ENCODE measurements around the gene NCAPD3. TPM values are rescaled to one million over a fixed set of nuclear protein-coding genes. Genes with fewer than 3 reads are reported as not detected.

The NCAPD3 gene
- total and polyA plus RNA-seq, 5 donors from 2014 or later: 12.9 to 38.2 (median 15.3) TPM

GRCh38 chr11:134240592-134240991 is 16.8 kb upstream of the NCAPD3 start:
- Histone ChIP-seq H3K36me3 (ENCODE audit: control insufficient read depth, insufficient read depth, low read length) (peaks cover 89% of the 10 kb centered on the region), H3K4me1 (ENCODE audit: control insufficient read depth, insufficient read depth, low read length, poor library complexity, severe bottlenecking) (no peaks in the 10 kb centered on the region), H3K4me3 (ENCODE audit: low read depth, low read length) (no peak overlapping the region), H3K27ac (ENCODE audit: insufficient read depth, low read length, poor library complexity, severe bottlenecking) (no peak overlapping the region), H3K9me3 (ENCODE audit: control insufficient read depth in 2 of 2, low read length in 2 of 2) (no peaks in the 10 kb centered on the region), H3K27me3 (ENCODE audit: control insufficient read depth, insufficient read depth, low read length) (no peaks in the 10 kb centered on the region)
- no peak overlapping the region for H3K27ac Mint-ChIP-seq
- no peak for DNase-seq
- H3K4me1 Mint-ChIP-seq: peaks cover 2 to 12% (median 4%) of the 10 kb centered on the region in 4 donors
- peaks cover 43% of the 10 kb centered on the region for H3K36me3 Mint-ChIP-seq
- H3K4me3 Mint-ChIP-seq: no peak overlapping the region
- H3K9me3 Mint-ChIP-seq: no peaks in the 10 kb centered on the region
- no peaks in the 10 kb centered on the region for H3K27me3 Mint-ChIP-seq
- ATAC-seq (ENCODE audit: low read depth in 2 of 2): no peak

- H3K4me1 Mint-ChIP-seq: peaks cover 0 to 12% (median 2%) of the 10 kb centered on the region in 4 donors
- ATAC-seq (ENCODE audit: low read depth in 2 of 2) (no peak), DNase-seq (no peak)
- Histone ChIP-seq H3K27ac (ENCODE audit: insufficient read depth, low read length, poor library complexity, severe bottlenecking) (no peak overlapping the region), H3K4me1 (ENCODE audit: control insufficient read depth, insufficient read depth, low read length, poor library complexity, severe bottlenecking) (no peaks in the 10 kb centered on the region), H3K27me3 (ENCODE audit: control insufficient read depth, insufficient read depth, low read length) (no peaks in the 10 kb centered on the region), H3K4me3 (ENCODE audit: low read depth, low read length) (no peak overlapping the region), H3K9me3 (ENCODE audit: control insufficient read depth in 2 of 2, low read length in 2 of 2) (no peaks in the 10 kb centered on the region), H3K36me3 (ENCODE audit: control insufficient read depth, insufficient read depth, low read length) (peaks cover 84% of the 10 kb centered on the region)
- no peak overlapping the region for H3K27ac Mint-ChIP-seq
- no peaks in the 10 kb centered on the region for H3K9me3 Mint-ChIP-seq
- H3K36me3 Mint-ChIP-seq: peaks cover 46% of the 10 kb centered on the region
- H3K4me3 Mint-ChIP-seq: no peak overlapping the region
- H3K27me3 Mint-ChIP-seq: no peaks in the 10 kb centered on the region
These were observed 15.2 kb upstream of the NCAPD3 start for GRCh38 chr11:134238956-134239355.

DNA sequence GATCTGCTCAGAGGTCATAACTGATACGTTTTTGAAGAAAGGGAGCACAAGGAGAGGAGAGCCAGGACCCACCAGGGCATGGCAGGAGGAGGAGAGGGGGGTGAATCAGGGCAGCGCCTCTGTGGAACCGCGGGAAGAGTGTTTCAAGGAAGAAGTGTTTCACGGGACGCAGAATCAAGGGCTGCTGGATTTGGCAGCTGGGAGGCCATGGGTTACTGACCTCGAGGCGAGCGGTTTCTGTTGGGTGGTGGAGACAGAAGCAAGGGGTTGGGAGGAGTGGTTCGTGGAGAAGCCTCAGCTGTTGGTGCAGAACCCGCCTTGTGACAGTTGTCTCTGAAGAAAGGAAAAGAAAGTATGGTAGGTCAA is 13.8 kb upstream of the NCAPD3 start:
- no peaks in the 10 kb centered on the region for H3K9me3 Mint-ChIP-seq
- peaks cover 42% of the 10 kb centered on the region for H3K36me3 Mint-ChIP-seq
- DNase-seq (no peak), ATAC-seq (ENCODE audit: low read depth in 2 of 2) (no peak)
- H3K4me1 ChIP-seq (ENCODE audit: control insufficient read depth, insufficient read depth, low read length, poor library complexity, severe bottlenecking): no peaks in the 10 kb centered on the region
- peak overlapping the region in 2 of 3 donors; percentile 26 to 66 for H3K27ac Mint-ChIP-seq
- peak overlapping the region in 1 of 4 donors; percentile 7 for H3K4me3 Mint-ChIP-seq
- H3K27ac ChIP-seq (ENCODE audit: insufficient read depth, low read length, poor library complexity, severe bottlenecking): no peak overlapping the region
- H3K4me1 Mint-ChIP-seq: peaks cover 0 to 18% (median 7%) of the 10 kb centered on the region in 4 donors
- H3K27me3 ChIP-seq (ENCODE audit: control insufficient read depth, insufficient read depth, low read length): no peaks in the 10 kb centered on the region
- no peak overlapping the region for H3K4me3 ChIP-seq (ENCODE audit: low read depth, low read length)
- H3K27me3 Mint-ChIP-seq: no peaks in the 10 kb centered on the region
- peaks cover 71% of the 10 kb centered on the region for H3K36me3 ChIP-seq (ENCODE audit: control insufficient read depth, insufficient read depth, low read length)
- no peaks in the 10 kb centered on the region for H3K9me3 ChIP-seq (ENCODE audit: control insufficient read depth in 2 of 2, low read length in 2 of 2)

DNA sequence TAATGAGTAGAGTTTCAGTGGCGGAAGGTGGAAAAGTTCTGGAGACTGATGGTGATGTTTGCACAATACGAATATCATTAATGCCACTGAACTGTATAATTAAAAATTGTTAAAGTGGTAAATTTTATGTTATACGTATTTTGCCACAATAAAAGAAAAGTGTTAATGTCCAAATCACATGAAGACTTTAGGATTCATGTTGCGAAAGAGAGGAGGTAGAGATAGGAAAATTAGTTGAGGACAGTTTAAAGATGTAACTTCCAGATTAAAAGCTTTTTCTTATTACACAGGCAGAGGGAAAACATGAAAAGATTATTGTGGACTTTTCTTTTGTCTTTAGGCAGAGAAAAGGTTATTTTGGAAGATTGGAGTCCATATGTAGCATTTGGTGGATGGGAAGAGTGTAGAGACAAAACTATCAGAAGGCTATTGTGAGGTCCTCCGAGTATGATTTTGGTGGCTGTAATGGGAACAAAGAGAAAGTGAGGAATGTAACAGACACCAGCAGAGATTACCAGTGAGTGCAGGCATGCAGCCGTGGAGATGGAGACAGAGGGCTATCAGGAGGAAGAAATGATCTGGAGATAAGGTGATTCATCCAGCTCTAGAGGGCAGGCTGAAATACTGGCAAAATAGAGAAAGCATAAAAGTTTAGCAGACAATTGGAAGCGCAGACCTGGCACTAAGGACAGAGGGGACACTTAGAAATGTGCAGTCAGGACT is 13.2 kb upstream of the NCAPD3 start:
- peaks cover 65% of the 10 kb centered on the region for H3K36me3 ChIP-seq (ENCODE audit: control insufficient read depth, insufficient read depth, low read length)
- H3K4me1 ChIP-seq (ENCODE audit: control insufficient read depth, insufficient read depth, low read length, poor library complexity, severe bottlenecking): no peaks in the 10 kb centered on the region
- no peaks in the 10 kb centered on the region for H3K27me3 ChIP-seq (ENCODE audit: control insufficient read depth, insufficient read depth, low read length)
- Mint-ChIP-seq H3K9me3 (no peaks in the 10 kb centered on the region), H3K4me1 (peaks cover 0 to 22% (median 10%) of the 10 kb centered on the region in 4 donors), H3K4me3 (peak overlapping the region in 1 of 4 donors; percentile 7), H3K27me3 (no peaks in the 10 kb centered on the region), H3K36me3 (peaks cover 41% of the 10 kb centered on the region), H3K27ac (peak overlapping the region in 2 of 3 donors; percentile 26 to 66)
- no peak overlapping the region for H3K4me3 ChIP-seq (ENCODE audit: low read depth, low read length)
- no peak for DNase-seq
- no peak overlapping the region for H3K27ac ChIP-seq (ENCODE audit: insufficient read depth, low read length, poor library complexity, severe bottlenecking)
- no peaks in the 10 kb centered on the region for H3K9me3 ChIP-seq (ENCODE audit: control insufficient read depth in 2 of 2, low read length in 2 of 2)
- ATAC-seq (ENCODE audit: low read depth in 2 of 2): no peak

DNA sequence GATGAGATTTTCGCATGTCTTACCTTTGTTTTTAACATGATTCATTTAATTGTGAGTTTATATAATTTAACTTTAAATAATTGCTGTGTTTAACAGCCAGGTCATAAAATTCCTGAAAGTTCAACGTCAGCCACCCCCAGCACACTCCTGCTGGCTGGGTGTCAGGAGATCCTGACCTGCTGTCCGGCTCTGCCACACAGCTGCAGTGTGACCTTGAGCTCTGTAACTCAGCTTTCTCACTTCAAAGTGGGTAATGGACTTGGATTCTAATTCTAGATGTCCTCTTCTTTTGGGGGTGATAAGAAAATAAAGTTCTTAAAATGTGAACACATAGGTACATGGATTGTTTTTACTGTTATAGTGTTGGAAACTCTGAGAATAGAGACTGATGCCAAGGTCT is 11.6 kb upstream of the NCAPD3 start:
- Histone ChIP-seq H3K27me3 (ENCODE audit: control insufficient read depth, insufficient read depth, low read length) (no peaks in the 10 kb centered on the region), H3K9me3 (ENCODE audit: control insufficient read depth in 2 of 2, low read length in 2 of 2) (no peaks in the 10 kb centered on the region), H3K4me1 (ENCODE audit: control insufficient read depth, insufficient read depth, low read length, poor library complexity, severe bottlenecking) (peaks cover 3% of the 10 kb centered on the region), H3K4me3 (ENCODE audit: low read depth, low read length) (no peak overlapping the region), H3K27ac (ENCODE audit: insufficient read depth, low read length, poor library complexity, severe bottlenecking) (no peak overlapping the region), H3K36me3 (ENCODE audit: control insufficient read depth, insufficient read depth, low read length) (peaks cover 56% of the 10 kb centered on the region)
- Mint-ChIP-seq H3K27ac (no peak overlapping the region), H3K4me1 (peaks cover 0 to 28% (median 19%) of the 10 kb centered on the region in 4 donors), H3K4me3 (no peak overlapping the region), H3K36me3 (peaks cover 38% of the 10 kb centered on the region), H3K27me3 (no peaks in the 10 kb centered on the region), H3K9me3 (no peaks in the 10 kb centered on the region)
- ATAC-seq (ENCODE audit: low read depth in 2 of 2): no peak
- DNase-seq: no peak

GRCh38 chr11:134233729-134234179 is 10.0 kb upstream of the NCAPD3 start:
- Histone ChIP-seq H3K9me3 (ENCODE audit: control insufficient read depth in 2 of 2, low read length in 2 of 2) (no peaks in the 10 kb centered on the region), H3K27ac (ENCODE audit: insufficient read depth, low read length, poor library complexity, severe bottlenecking) (no peak overlapping the region), H3K4me1 (ENCODE audit: control insufficient read depth, insufficient read depth, low read length, poor library complexity, severe bottlenecking) (peaks cover 18% of the 10 kb centered on the region), H3K36me3 (ENCODE audit: control insufficient read depth, insufficient read depth, low read length) (peaks cover 42% of the 10 kb centered on the region), H3K4me3 (ENCODE audit: low read depth, low read length) (no peak overlapping the region), H3K27me3 (ENCODE audit: control insufficient read depth, insufficient read depth, low read length) (no peaks in the 10 kb centered on the region)
- Mint-ChIP-seq H3K27ac (no peak overlapping the region), H3K9me3 (no peaks in the 10 kb centered on the region), H3K27me3 (no peaks in the 10 kb centered on the region), H3K4me3 (no peak overlapping the region), H3K4me1 (peaks cover 12 to 44% (median 33%) of the 10 kb centered on the region in 4 donors), H3K36me3 (peaks cover 27% of the 10 kb centered on the region)
- ATAC-seq (ENCODE audit: low read depth in 2 of 2): no peak
- no peak for DNase-seq

GRCh38 chr11:134231958-134232659 is 8.3 kb upstream of the NCAPD3 start:
- no peak overlapping the region for H3K4me3 Mint-ChIP-seq
- H3K9me3 ChIP-seq (ENCODE audit: control insufficient read depth in 2 of 2, low read length in 2 of 2): no peaks in the 10 kb centered on the region
- no peaks in the 10 kb centered on the region for H3K27me3 Mint-ChIP-seq
- no peak overlapping the region for H3K4me3 ChIP-seq (ENCODE audit: low read depth, low read length)
- H3K36me3 ChIP-seq (ENCODE audit: control insufficient read depth, insufficient read depth, low read length): peaks cover 33% of the 10 kb centered on the region
- peaks cover 26% of the 10 kb centered on the region for H3K36me3 Mint-ChIP-seq
- H3K4me1 Mint-ChIP-seq: peaks cover 22 to 54% (median 48%) of the 10 kb centered on the region in 4 donors
- no peaks in the 10 kb centered on the region for H3K9me3 Mint-ChIP-seq
- H3K27ac ChIP-seq (ENCODE audit: insufficient read depth, low read length, poor library complexity, severe bottlenecking): no peak overlapping the region
- H3K4me1 ChIP-seq (ENCODE audit: control insufficient read depth, insufficient read depth, low read length, poor library complexity, severe bottlenecking): peaks cover 25% of the 10 kb centered on the region
- peak overlapping the region in 1 of 3 donors; percentile 31 for H3K27ac Mint-ChIP-seq
- no peaks in the 10 kb centered on the region for H3K27me3 ChIP-seq (ENCODE audit: control insufficient read depth, insufficient read depth, low read length)
- ATAC-seq (ENCODE audit: low read depth in 2 of 2) (no peak), DNase-seq (peak in 1 of 3 donors; percentile 8)
